HG02610 (cell line): ENCODE measurements around the gene DNAJA3.
A peak's percentile ranks its signal among the peaks of the same experiment; 100 is the strongest.

Experiments used
- ATAC-seq: cut with Tn5 transposase; IDR thresholded peaks from one replicate; pipeline ENCODE4 v1.9.1; 2021; ENCODE audit warnings: mild to moderate bottlenecking, moderate library complexity; ENCODE audit not compliant: unreplicated experiment

Gene DNAJA3

GRCh38 chr16:4505356-4506147 is 79.9 kb downstream of the DNAJA3 start:
- ATAC-seq = peak; percentile 72
